GM10266 (cell line): ENCODE measurements around the gene LRP8.
"Not testable (repeated sequence)": the region's sequence is repeated elsewhere in the genome, so short reads cannot be mapped to it uniquely, and the experiment has no call there.

Experiments
- DNase-seq: peaks from one replicate; pipeline ENCODE4 v3.0.0; 2012; ENCODE audit errors: extremely low spot score
- CTCF ChIP-seq: IDR thresholded peaks from 2 replicates; pipeline ENCODE4 v1.5.1; 2012; ENCODE audit warnings: mild to moderate bottlenecking, low read depth; ENCODE audit not compliant: control insufficient read depth, insufficient read depth; ENCODE audit errors: missing control alignments

The LRP8 gene

DNA sequence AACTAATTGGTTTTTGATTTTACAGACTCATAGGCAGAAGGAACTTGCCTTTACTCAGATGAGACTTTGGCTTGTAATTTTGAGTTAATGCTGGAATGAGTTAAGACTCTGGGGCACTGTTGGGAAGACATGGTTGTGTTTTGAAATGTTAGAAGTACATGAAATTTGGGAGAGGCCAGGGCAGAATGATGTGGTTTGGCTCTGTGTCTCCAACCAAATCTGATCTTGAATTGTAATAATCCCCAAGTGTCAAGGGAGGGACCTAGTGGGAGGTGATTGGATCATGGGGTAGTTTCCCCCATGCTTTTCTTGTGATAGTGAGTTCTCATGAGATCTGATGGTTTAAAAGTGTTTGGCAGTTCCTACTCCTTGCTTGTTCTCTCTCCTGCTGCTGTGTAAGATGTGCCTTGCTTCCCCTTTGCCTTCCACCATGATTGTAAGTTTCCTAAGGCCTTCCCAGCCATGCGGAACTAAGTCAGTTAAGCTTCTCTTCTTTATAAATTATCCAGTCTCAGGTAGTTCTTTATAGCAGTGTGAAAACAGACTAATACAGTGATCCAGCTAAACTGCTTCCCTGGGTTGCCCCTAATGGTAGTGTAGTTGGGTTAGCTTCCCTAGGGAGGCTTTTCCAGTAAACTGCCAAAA, 121.0 kb downstream of the LRP8 start:
- TF ChIP-seq CTCF: no peak
- no peak for DNase-seq

GRCh38 chr1:53206083-53206685, 121.7 kb downstream of the LRP8 start:
- DNase-seq: not testable (repeated sequence)

GRCh38 chr1:53205496-53205895, 122.4 kb downstream of the LRP8 start:
- not testable (repeated sequence) for DNase-seq

GRCh38 chr1:53203466-53203865, 124.4 kb downstream of the LRP8 start:
- no peak for TF ChIP-seq CTCF
- no peak for DNase-seq

GRCh38 chr1:53198241-53198651, 129.6 kb downstream of the LRP8 start:
- TF ChIP-seq CTCF: no peak
- no peak for DNase-seq

- TF ChIP-seq CTCF: no peak
Measured at GRCh38 chr1:53197291-53198200, 130.3 kb downstream of the LRP8 start.

DNA sequence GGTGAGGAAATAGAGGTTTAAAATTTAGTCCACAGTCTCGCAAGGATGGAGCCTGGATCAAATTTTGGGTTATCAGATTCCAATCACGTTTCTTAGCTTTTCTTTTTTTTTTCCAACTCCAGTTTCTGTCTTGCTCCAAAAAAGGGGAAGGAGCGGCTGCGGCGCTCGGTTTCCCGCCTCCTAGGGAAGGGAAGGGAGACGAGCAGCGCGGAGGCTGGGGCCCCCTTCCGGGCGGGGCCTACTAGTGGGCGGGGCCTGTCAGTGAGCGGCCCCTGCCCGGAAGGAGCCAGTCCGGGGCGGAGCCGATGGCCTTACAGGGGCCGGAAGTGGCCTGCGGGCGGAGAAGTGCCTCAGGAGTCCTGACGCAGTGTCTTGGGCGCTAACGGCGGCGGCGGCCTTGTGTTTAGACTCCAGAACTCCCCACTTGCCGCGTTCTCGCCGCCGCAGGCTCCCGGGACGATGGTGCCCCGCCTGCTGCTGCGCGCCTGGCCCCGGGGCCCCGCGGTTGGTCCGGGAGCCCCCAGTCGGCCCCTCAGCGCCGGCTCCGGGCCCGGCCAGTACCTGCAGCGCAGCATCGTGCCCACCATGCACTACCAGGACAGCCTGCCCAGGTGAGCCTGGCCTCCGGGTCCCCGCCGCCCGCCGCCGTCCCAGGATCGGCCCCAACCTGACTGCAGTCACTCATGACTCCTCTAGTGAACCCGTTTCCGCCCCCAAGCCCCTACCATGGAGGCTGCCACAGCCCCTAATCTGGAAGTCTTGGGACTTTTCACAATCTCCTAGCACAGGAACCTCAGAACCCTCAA, 131.2 kb downstream of the LRP8 start, which contains the start of gene CPT2:
CPT2 (plus strand) TSS at position 340 of the 806 bp plus-strand sequence; CDS start at position 460, 120 bp downstream.
- TF ChIP-seq CTCF: no peak
- DNase-seq: peak; percentile 98

More at GRCh38 chr1:53197291-53198200, 130.3 kb downstream of the LRP8 start:
- DNase-seq: no peak

DNA sequence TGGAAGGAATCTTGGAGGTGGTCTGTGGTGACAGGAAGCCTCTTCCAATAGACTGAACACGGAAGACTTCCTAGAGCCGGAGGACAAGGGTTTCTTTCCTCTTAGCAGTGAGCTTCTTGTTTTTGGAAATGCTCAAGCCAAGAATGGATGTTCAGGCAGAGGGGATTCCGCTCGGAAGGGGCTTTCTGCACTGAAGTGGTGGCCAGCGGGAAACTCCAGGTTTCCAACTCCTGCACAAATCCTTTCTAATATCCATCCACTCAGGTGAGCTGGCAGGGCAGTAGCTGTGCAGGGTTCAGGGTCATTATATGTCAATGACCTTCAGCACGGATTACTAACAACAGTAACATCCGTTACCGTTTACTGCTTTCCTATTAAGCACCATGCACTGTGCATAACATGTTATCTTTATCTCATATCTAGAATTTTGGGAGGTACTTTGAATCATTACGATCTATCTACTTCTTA, 131.8 kb downstream of the LRP8 start:
- no peak for TF ChIP-seq CTCF
- no peak for DNase-seq
